ENCODE measurements around the gene TMEM203. TPM values are rescaled to one million over a fixed set of nuclear protein-coding genes. Genes with fewer than 3 reads are reported as not detected.

TMEM203 gene
- total and polyA plus RNA-seq, 2 of the 13 experiments (the other 11 are each of a cell fraction or from before 2014, with no cell fraction given) = 23.4 to 36.7 TPM

GRCh38 chr9:137241490-137242268 lies 36.2 kb upstream of the TMEM203 start (continued):
- TF ChIP-seq MXD4 (CRISPR knock-in tag; IDR thresholded peaks at IDR 0.05) (0 out of 2 replicates have a peak, but pooled peaks have one; percentile 44), HMG20B (CRISPR knock-in tag; conservative IDR thresholded peaks at IDR 0.05) (no peak), NFE2L2 (IDR thresholded peaks at IDR 0.05; ENCODE audit: low read length) (no peak), TSC22D2 (CRISPR knock-in tag; IDR thresholded peaks at IDR 0.05; ENCODE audit: borderline replicate concordance) (no peak), YY1 (IDR thresholded peaks at IDR 0.05; ENCODE audit: insufficient read depth, insufficient replicate concordance, low read depth, low read length) (no peak), ZBTB40 (IDR thresholded peaks at IDR 0.05) (no peak), ZBTB40 (CRISPR knock-in tag; IDR thresholded peaks at IDR 0.05) (no peak), RCOR2 (CRISPR knock-in tag; IDR thresholded peaks at IDR 0.05) (no peak), PLSCR1 (CRISPR knock-in tag; IDR thresholded peaks at IDR 0.05; ENCODE audit: borderline replicate concordance) (no peak), DNMT1 (CRISPR knock-in tag; IDR thresholded peaks at IDR 0.05) (no peak), ZNF281 (CRISPR knock-in tag; IDR thresholded peaks at IDR 0.05; ENCODE audit: borderline replicate concordance) (no peak), FOXA1 (IDR thresholded peaks at IDR 0.05) (no peak), FOXA1 (CRISPR knock-in tag; IDR thresholded peaks at IDR 0.05) (no peak), KLF16 (CRISPR knock-in tag; IDR thresholded peaks at IDR 0.05) (peak in 1 of 2 experiments; percentile 71; a peak in 2 of 4 replicates), RFX1 (IDR thresholded peaks at IDR 0.05) (no peak), DPF2 (CRISPR knock-in tag; IDR thresholded peaks at IDR 0.05; ENCODE audit: borderline replicate concordance, low read depth) (no peak), ZNF570 (CRISPR knock-in tag; IDR thresholded peaks at IDR 0.05; ENCODE audit: borderline replicate concordance) (no peak), RNF2 (conservative IDR thresholded peaks at IDR 0.05; ENCODE audit: low read depth) (no peak)
